Fibroblast of lung (primary cell): ENCODE measurements around the gene SUPT3H.

Experiments used
- EZH2 ChIP-seq: IDR thresholded peaks from 2 replicates; pipeline ENCODE4 v1.5.1; 2012; ENCODE audit warnings: low read length, control low read depth, mild to moderate bottlenecking; ENCODE audit errors: missing control alignments
- TF ChIP-seq, protein P1 (sequence below), 2 donors: IDR thresholded peaks in 1 of 2; conservative IDR thresholded peaks in 1 of 2; 1 replicate in 1 of 2; 2 replicates in 1 of 2; pipeline ENCODE4 v1.5.1; 2011 to 2012; ENCODE audit warnings: low read length in 2 of 2, control low read depth in 1 of 2, inconsistent platforms in 1 of 2, low read depth in 1 of 2, mild to moderate bottlenecking in 1 of 2

DNA sequence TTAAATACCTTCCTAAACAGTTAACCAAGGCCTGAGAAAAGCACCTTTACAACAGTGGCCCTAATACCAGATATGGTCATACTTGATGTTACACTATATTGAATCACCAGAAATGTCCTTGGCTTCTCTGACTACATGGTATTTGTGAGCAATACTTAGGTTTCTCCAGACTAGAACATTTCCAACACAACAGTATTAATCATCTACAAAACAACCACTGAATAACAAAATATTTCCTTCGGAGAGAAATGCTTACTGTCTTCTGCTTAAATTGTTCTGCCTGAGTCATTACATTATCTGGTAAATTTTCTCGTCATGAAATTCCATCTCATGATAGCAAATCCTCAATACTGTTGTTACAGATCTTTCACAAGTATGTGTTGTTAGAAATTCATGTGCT is 302.5 kb downstream of the SUPT3H start:
- TF ChIP-seq, protein P1, sequence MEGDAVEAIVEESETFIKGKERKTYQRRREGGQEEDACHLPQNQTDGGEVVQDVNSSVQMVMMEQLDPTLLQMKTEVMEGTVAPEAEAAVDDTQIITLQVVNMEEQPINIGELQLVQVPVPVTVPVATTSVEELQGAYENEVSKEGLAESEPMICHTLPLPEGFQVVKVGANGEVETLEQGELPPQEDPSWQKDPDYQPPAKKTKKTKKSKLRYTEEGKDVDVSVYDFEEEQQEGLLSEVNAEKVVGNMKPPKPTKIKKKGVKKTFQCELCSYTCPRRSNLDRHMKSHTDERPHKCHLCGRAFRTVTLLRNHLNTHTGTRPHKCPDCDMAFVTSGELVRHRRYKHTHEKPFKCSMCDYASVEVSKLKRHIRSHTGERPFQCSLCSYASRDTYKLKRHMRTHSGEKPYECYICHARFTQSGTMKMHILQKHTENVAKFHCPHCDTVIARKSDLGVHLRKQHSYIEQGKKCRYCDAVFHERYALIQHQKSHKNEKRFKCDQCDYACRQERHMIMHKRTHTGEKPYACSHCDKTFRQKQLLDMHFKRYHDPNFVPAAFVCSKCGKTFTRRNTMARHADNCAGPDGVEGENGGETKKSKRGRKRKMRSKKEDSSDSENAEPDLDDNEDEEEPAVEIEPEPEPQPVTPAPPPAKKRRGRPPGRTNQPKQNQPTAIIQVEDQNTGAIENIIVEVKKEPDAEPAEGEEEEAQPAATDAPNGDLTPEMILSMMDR (conservative IDR thresholded peaks at IDR 0.05 in 1 of 2, IDR thresholded peaks at IDR 0.05 in 1 of 2; ENCODE audit: low read depth in 1 of 2, low read length in 2 of 2): no peak
- TF ChIP-seq EZH2: no peak
